HTR-8/SVneo (cell line): Measurements from ENCODE around the gene RAD51C.
"Not testable (repeated sequence)": the region's sequence is repeated elsewhere in the genome, so short reads cannot be mapped to it uniquely, and the experiment has no call there.

ENCODE experiments used
- DNase-seq: peaks from one replicate; pipeline ENCODE4 v3.0.0; 2011; ENCODE audit warnings: low spot score, mixed read lengths; ENCODE audit not compliant: insufficient read length
- FAIRE-seq: peaks from 2 replicates; lab custom pipeline; 2011; peaks lifted over from hg19 to GRCh38; lab: Jason Lieb, UNC

The RAD51C gene

GRCh38 chr17:58692239-58693055 lies at the start of gene RAD51C:
RAD51C (plus strand) TSS chr17:58692602; CDS start chr17:58692644, 42 bp downstream.
- DNase-seq (peak; percentile 93), FAIRE-seq (peak; percentile 78)

- FAIRE-seq, result peak; percentile 86
- peak; percentile 80 for DNase-seq
These were observed 49.3 kb upstream of the RAD51C start for GRCh38 chr17:58643147-58643546.

- no peak for DNase-seq
- peak; percentile 33 for FAIRE-seq
These were observed 44.2 kb upstream of the RAD51C start for GRCh38 chr17:58648236-58648635.

GRCh38 chr17:58657962-58658803 lies 34.2 kb upstream of the RAD51C start:
- DNase-seq, FAIRE-seq: not testable (repeated sequence)

GRCh38 chr17:58658804-58659713 lies 33.3 kb upstream of the RAD51C start:
- DNase-seq, result peak; percentile 91
- peak; percentile 81 for FAIRE-seq

GRCh38 chr17:58659714-58660084 lies 32.7 kb upstream of the RAD51C start:
- not testable (repeated sequence) for FAIRE-seq, DNase-seq

- DNase-seq, result no peak
- FAIRE-seq, result no peak
These were observed 31.8 kb upstream of the RAD51C start for GRCh38 chr17:58660621-58661020.

DNA sequence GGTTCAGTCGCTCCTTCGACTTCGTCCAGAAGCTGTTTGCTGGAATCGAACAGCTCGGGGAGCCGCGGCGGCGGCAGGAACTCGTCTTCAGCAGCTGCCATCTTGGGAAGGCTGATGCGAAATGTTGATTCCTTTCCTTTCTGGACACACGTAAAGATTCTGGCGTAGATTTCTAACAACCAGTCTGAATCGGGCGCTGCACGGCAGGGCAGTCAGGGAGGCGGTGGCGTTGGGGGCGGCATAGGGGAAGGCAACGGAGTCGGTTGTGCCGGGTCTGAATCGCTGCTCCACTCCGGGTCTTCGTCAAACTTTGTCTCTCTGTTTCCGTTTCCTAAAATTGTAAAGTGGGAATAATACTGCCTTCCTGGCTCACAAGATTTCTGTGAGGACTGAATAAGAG lies 30.9 kb upstream of the RAD51C start:
- no peak for FAIRE-seq
- no peak for DNase-seq

DNA sequence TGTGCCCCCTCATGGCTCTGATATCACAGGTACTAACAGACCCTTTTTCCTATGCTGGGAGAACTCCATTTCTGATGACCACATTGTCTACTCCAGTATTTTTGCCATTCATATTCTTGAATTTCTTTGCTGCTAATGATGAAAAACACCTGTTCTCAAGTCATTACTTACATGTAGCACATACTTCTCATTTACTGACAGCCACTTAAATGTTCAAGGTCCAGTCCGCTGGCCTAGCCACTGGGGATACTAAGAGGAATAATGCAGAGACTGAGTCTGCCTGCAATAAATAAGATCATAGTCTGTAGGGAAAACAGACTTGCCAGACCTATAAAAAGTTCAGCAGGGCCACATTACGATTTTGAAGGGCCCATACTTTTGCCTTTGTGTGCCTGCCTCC lies 28.1 kb upstream of the RAD51C start:
- FAIRE-seq (no peak), DNase-seq (no peak)

DNA sequence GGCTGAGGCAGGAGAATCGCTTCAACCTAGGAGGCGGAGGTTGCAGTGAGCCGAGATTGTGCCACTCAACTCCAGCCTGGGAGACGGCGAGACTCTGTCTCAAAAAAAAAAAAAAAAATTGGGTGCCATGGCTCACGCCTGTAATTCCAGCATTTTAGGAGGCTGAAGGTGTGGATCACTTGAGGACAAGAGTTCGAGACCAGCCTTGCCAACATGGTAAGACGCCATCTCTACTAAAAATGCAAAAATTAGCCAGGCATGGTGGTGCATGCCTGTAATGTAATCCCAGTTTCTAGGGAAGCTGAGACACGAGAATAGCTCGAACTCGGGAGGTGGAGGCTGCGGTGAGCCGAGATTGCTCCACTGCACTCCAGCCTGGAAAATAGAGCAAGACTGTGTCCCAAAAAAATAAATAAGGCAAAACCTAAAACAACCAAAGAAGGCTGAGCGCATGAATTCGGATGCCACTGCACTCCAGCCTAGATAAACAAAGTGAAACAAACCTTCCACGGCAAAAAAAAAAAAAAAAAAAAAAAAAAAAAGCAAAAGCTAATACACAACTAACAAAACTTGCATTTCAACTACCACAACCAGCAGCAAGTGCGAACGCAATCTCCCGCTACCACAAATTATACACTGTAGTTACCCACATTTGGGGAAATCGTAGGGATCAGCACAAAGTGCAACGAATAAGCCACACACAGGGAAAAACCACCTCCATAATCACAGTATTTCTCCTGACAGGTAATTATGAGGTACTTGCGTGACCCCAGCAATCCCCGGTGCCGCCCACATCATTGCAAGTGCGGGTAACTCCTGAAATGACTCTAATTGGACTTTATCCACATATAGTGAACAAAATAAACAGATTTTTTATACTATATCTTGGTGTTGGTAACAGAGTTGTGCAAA lies 26.2 kb upstream of the RAD51C start:
- FAIRE-seq (no peak), DNase-seq (no peak)

- FAIRE-seq, result no peak
- DNase-seq, result no peak
These were observed 25.5 kb upstream of the RAD51C start for GRCh38 chr17:58666858-58667267.

DNA sequence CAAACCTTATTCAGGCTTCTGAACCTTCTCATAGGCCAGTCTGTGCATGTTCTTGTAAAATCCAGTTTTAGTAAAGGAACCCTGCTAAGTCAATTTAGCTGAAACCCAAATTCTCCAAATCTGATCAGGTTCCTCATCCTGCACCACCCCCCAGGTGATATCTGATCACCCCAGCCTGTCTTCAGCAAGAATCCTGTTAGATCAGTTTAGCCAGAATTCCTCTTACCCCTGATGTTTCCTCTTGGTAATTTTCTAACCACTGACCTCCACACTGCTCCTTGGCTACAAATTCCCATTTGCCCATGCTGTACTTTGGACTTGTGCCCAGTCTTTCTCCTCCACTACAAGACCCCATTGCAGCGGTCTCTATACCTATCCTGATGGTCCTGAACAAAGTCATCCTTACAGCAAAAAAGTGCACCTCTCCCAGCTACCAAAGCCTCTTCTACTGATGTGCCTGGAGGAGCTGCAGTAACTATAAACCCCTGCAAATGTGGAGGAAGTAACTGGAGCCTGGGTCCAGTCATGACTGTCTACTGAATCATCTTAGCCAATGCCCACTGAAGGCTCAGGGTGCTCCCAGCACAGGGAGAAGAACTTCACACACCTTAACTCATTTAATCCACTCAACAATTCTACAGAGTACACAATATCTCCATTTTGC lies 24.3 kb upstream of the RAD51C start:
- FAIRE-seq, result peak; percentile 13
- peak; percentile 41 for DNase-seq

- DNase-seq, result no peak
- FAIRE-seq, result no peak
These were observed 23.8 kb upstream of the RAD51C start for GRCh38 chr17:58668598-58668935.

DNA sequence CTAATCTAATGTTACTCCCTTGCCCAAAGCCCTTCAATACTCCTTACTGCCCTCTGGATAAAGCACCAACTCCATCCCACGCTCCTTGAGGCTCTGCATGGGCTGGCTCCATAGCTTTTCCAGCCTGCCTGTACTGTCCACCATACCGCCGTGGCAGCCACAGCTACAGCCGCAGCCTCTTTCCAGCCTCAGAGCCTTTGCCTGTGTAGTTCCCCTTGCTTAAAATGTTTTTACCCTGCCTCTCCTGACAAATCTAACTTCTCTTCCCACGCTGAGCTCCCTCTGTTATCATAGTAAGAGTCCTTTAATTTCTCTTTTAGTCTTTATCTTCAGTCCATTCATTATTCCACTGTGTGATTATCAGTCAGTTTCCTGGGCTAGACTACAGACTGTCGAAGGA lies 22.5 kb upstream of the RAD51C start:
- FAIRE-seq (no peak), DNase-seq (no peak)

GRCh38 chr17:58671969-58672368 lies 20.4 kb upstream of the RAD51C start:
- FAIRE-seq, result no peak
- DNase-seq, result no peak

- DNase-seq (no peak), FAIRE-seq (no peak)
These were observed 15.1 kb upstream of the RAD51C start for GRCh38 chr17:58677194-58677880.

GRCh38 chr17:58678287-58678686 lies 14.1 kb upstream of the RAD51C start:
- DNase-seq, FAIRE-seq: not testable (repeated sequence)
